Measurements from ENCODE around the gene DNLZ. TPM values are rescaled to one million over a fixed set of nuclear protein-coding genes. Genes with fewer than 3 reads are reported as not detected.

The DNLZ gene
- total and polyA plus RNA-seq, 9 of the 15 experiments (the other 6 are each of a cell fraction or from before 2014, with no cell fraction given), result 0.17 to 44.6 (median 3.4) TPM

- TF ChIP-seq, protein P1, sequence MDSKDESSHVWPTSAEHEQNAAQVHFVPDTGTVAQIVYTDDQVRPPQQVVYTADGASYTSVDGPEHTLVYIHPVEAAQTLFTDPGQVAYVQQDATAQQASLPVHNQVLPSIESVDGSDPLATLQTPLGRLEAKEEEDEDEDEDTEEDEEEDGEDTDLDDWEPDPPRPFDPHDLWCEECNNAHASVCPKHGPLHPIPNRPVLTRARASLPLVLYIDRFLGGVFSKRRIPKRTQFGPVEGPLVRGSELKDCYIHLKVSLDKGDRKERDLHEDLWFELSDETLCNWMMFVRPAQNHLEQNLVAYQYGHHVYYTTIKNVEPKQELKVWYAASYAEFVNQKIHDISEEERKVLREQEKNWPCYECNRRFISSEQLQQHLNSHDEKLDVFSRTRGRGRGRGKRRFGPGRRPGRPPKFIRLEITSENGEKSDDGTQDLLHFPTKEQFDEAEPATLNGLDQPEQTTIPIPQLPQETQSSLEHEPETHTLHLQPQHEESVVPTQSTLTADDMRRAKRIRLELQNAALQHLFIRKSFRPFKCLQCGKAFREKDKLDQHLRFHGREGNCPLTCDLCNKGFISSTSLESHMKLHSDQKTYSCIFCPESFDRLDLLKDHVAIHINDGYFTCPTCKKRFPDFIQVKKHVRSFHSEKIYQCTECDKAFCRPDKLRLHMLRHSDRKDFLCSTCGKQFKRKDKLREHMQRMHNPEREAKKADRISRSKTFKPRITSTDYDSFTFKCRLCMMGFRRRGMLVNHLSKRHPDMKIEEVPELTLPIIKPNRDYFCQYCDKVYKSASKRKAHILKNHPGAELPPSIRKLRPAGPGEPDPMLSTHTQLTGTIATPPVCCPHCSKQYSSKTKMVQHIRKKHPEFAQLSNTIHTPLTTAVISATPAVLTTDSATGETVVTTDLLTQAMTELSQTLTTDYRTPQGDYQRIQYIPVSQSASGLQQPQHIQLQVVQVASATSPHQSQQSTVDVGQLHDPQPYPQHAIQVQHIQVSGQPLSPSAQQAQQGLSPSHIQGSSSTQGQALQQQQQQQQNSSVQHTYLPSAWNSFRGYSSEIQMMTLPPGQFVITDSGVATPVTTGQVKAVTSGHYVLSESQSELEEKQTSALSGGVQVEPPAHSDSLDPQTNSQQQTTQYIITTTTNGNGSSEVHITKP (IDR thresholded peaks at IDR 0.05; ENCODE audit: partially characterized antibody), result peak; percentile 46
- TF ChIP-seq BRD9 (IDR thresholded peaks at IDR 0.05; ENCODE audit: low read depth, partially characterized antibody) (no peak), ZNF764 (CRISPR knock-in tag; IDR thresholded peaks at IDR 0.05; ENCODE audit: low read depth) (no peak), POLR3G (IDR thresholded peaks at IDR 0.05; ENCODE audit: extremely low read depth, insufficient read length, insufficient replicate concordance) (no peak), ESRRA (IDR thresholded peaks at IDR 0.05; ENCODE audit: borderline replicate concordance, low read depth) (0 out of 2 replicates have a peak, but pooled peaks have one; percentile 9), NKRF (IDR thresholded peaks at IDR 0.05; ENCODE audit: borderline replicate concordance) (peak; percentile 85), RFX1 (IDR thresholded peaks at IDR 0.05) (no peak), SAP30 (IDR thresholded peaks at IDR 0.05; ENCODE audit: borderline replicate concordance, insufficient read depth, low read depth, low read length, poor library complexity, severe bottlenecking) (peak; percentile 77), RBM15 (IDR thresholded peaks at IDR 0.05; ENCODE audit: insufficient read depth, low read length) (no peak), ZNF217 (CRISPR knock-in tag; IDR thresholded peaks at IDR 0.05) (no peak), LCOR (CRISPR knock-in tag; IDR thresholded peaks at IDR 0.05) (0 out of 2 replicates have a peak, but pooled peaks have one; percentile 28), POLR2H (tag; IDR thresholded peaks at IDR 0.05; ENCODE audit: low read depth) (no peak), NUFIP1 (IDR thresholded peaks at IDR 0.05; ENCODE audit: partially characterized antibody) (no peak), YY1 (IDR thresholded peaks at IDR 0.05; ENCODE audit: borderline replicate concordance in 1 of 3, control insufficient read depth in 1 of 3, extremely low read depth in 1 of 3, insufficient read depth in 3 of 3, insufficient read length in 1 of 3, insufficient replicate concordance in 2 of 3, low read depth in 1 of 3, low read length in 2 of 3) (no peak), ZNF395 (CRISPR knock-in tag; IDR thresholded peaks at IDR 0.05) (peak; percentile 33), JUND (IDR thresholded peaks at IDR 0.05; ENCODE audit: borderline replicate concordance, low read depth, low read length) (peak; percentile 86), JUND (tag; IDR thresholded peaks at IDR 0.05; ENCODE audit: borderline replicate concordance, low read depth, low read length) (peak; percentile 40; the same call in 1 of the 3 replicates)
These were observed 9.2 kb upstream of the DNLZ start (continued) for GRCh38 chr9:136372561-136373299.

All from K562 (cell line).